NCI-H2107 treated with DMSO at 0.1 percent for 48 hours (cell line): Measurements from ENCODE around the gene ADGRA3.

Source experiments
- DNase-seq: peaks from one replicate; lab custom pipeline; 2025; ENCODE audit not compliant: unreplicated experiment; lab: John Stamatoyannopoulos, UW

Gene ADGRA3

GRCh38 chr4:22515888-22516541 lies at the start of gene ADGRA3:
Gene ADGRA3, minus strand, starts transcription at chr4:22516066. Its CDS starts 282 bp downstream, at chr4:22515784.
- peak; percentile 7 for DNase-seq

- no peak for DNase-seq
Observed at GRCh38 chr4:22556495-22556894, 40.6 kb upstream of the ADGRA3 start.

- no peak for DNase-seq
Observed at GRCh38 chr4:22554670-22555069, 38.8 kb upstream of the ADGRA3 start.

- DNase-seq, result no peak
Observed at GRCh38 chr4:22553560-22553959, 37.7 kb upstream of the ADGRA3 start.

GRCh38 chr4:22552812-22553211 lies 36.9 kb upstream of the ADGRA3 start:
- no peak for DNase-seq

- no peak for DNase-seq
Observed at GRCh38 chr4:22551550-22551949, 35.7 kb upstream of the ADGRA3 start.

- DNase-seq, result no peak
Observed at GRCh38 chr4:22546299-22546698, 30.4 kb upstream of the ADGRA3 start.

- no peak for DNase-seq
Observed at GRCh38 chr4:22539251-22539650, 23.4 kb upstream of the ADGRA3 start.

- DNase-seq, result no peak
Observed at GRCh38 chr4:22537864-22538263, 22.0 kb upstream of the ADGRA3 start.

- no peak for DNase-seq
Observed at GRCh38 chr4:22534374-22534773, 18.5 kb upstream of the ADGRA3 start.

GRCh38 chr4:22532896-22533295 lies 17.0 kb upstream of the ADGRA3 start:
- DNase-seq, result no peak

GRCh38 chr4:22532117-22532516 lies 16.3 kb upstream of the ADGRA3 start:
- DNase-seq, result no peak

- no peak for DNase-seq
Observed at GRCh38 chr4:22531311-22532019, 15.6 kb upstream of the ADGRA3 start.

- no peak for DNase-seq
Observed at GRCh38 chr4:22524895-22525294, 9.0 kb upstream of the ADGRA3 start.

GRCh38 chr4:22522706-22523501 lies 7.0 kb upstream of the ADGRA3 start:
- DNase-seq, result no peak

GRCh38 chr4:22522206-22522605 lies 6.3 kb upstream of the ADGRA3 start:
- no peak for DNase-seq

GRCh38 chr4:22521240-22521639 lies 5.4 kb upstream of the ADGRA3 start:
- DNase-seq, result no peak

GRCh38 chr4:22515145-22515887 lies 550 bp downstream of the ADGRA3 start:
- DNase-seq, result peak; percentile 9

- no peak for DNase-seq
Observed at GRCh38 chr4:22514481-22514880, 1.4 kb downstream of the ADGRA3 start.

- no peak for DNase-seq
Observed at GRCh38 chr4:22514001-22514400, 1.9 kb downstream of the ADGRA3 start.

- no peak for DNase-seq
Observed at GRCh38 chr4:22512306-22512705, 3.6 kb downstream of the ADGRA3 start.
